BJ (cell line): ENCODE results near the gene ARSK. TPM values are rescaled to one million over a fixed set of nuclear protein-coding genes. Genes with fewer than 3 reads are reported as not detected.

Experiments used
- CTCF ChIA-PET: fragments of 350-600 bp; formaldehyde crosslinking; extraction: SDS; loops from one replicate; lab custom pipeline; 2021; ENCODE audit warnings: antibody characterized with exemption, inconsistent platforms; lab: Yijun Ruan, JAX
- POLR2A ChIA-PET: fragments of 300-600 bp; sonication (Branson Sonifier 250); formaldehyde crosslinking; extraction: SDS; loops from one replicate; lab custom pipeline; 2021; ENCODE audit warnings: antibody characterized with exemption; lab: Charles Lee
- DNase-seq: peaks from one replicate; pipeline ENCODE4 v3.0.0-alpha.2; 2011; ENCODE audit warnings: low read depth
- H3K27me3 ChIP-seq: 2 replicates; pipeline ENCODE4 v1.6.0; 2011; ENCODE audit warnings: low read length; ENCODE audit not compliant: control insufficient read depth, insufficient read depth
- H3K36me3 ChIP-seq: 2 replicates; pipeline ENCODE4 v1.5.1; 2011; ENCODE audit warnings: low read length; ENCODE audit not compliant: control insufficient read depth, insufficient read depth
- H3K4me3 ChIP-seq: 2 replicates; pipeline ENCODE4 v1.5.1; 2011; ENCODE audit warnings: low read depth, mild to moderate bottlenecking, control low read depth, low read length
- CTCF ChIP-seq: IDR thresholded peaks from 2 replicates; pipeline ENCODE4 v1.5.1; 2011; ENCODE audit warnings: low read depth, mild to moderate bottlenecking, control low read depth, inconsistent platforms, low read length, moderate library complexity; ENCODE audit not compliant: insufficient read depth
- polyA plus RNA-seq: library from polyadenylated mRNA; depleted of rRNA; stranded (reverse); fragments of >200 nt; gene quantifications from 2 replicates; pipeline ENCODE4 v1.2.3, GENCODE V29; 2011

Gene ARSK
- polyA plus RNA-seq, 1 experiment, result 8.0 TPM

DNA sequence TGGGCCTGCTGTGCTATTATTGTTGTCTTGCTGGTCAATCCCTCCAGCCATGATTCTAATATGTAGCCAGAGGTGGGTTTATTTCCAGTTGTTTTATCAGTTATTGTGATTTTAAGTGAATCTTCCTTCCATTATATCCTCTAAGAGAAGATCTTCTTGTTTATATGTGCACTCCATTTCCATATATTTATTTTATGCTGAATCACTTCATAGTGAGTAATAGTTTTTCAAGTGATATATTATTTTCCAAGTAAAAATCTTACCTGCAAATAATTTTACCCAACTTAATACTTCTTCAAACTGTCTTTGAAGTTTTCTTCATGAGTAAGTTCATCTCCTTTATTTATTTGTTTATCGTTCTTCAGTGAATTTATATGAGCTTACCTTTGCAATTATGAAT, 51.5 kb downstream of the ARSK start:
- Histone ChIP-seq H3K27me3 (no peaks in the 10 kb centered on the region), H3K36me3 (no peaks in the 10 kb centered on the region), H3K4me3 (no peak overlapping the region)
- ChIA-PET POLR2A (no interaction called here), CTCF (interaction anchor here (0.6 kb wide), 1 partner anchor 48 kb away, joined by 4 read pairs; no protein-coding TSS in a partner anchor)
- TF ChIP-seq CTCF, result no peak
- DNase-seq, result no peak

DNA sequence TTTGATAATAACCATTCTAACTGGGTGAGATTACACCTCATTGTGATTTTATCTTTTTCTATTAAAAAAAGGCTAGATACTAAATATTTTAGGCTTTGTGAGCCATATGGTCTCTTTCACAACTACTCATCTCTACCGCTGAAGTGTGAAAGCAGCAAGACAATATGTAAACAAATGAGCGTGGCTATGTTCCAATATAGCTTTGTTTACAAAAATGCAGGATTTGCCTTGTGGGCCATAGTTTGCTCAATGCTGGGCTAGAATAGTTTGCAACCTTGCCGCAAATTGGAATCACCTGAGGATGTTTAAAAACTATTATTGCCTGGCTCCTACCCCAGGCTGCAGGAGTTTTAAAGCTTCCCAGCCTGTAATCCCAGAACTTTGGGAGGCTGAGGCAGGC, 54.8 kb downstream of the ARSK start:
- H3K4me3 ChIP-seq, result no peak overlapping the region
- CTCF ChIA-PET, result interaction anchor here (0.9 kb wide), 1 partner anchor 11 kb away, joined by 3 read pairs; no protein-coding TSS in a partner anchor
- no peaks in the 10 kb centered on the region for H3K27me3 ChIP-seq
- POLR2A ChIA-PET, result no interaction called here
- H3K36me3 ChIP-seq, result no peaks in the 10 kb centered on the region
- no peak for TF ChIP-seq CTCF
- DNase-seq, result no peak

GRCh38 chr5:95610546-95610945, 55.6 kb downstream of the ARSK start:
- ChIA-PET CTCF (interaction anchor here (0.9 kb wide), 1 partner anchor 10 kb away, joined by 3 read pairs; no protein-coding TSS in a partner anchor), POLR2A (no interaction called here)
- H3K27me3 ChIP-seq, result no peaks in the 10 kb centered on the region
- no peaks in the 10 kb centered on the region for H3K36me3 ChIP-seq
- DNase-seq, result no peak
- no peak overlapping the region for H3K4me3 ChIP-seq
- TF ChIP-seq CTCF, result no peak

- no peaks in the 10 kb centered on the region for H3K36me3 ChIP-seq
- ChIA-PET POLR2A (no interaction called here), CTCF (no interaction called here)
- TF ChIP-seq CTCF, result no peak
- no peak overlapping the region for H3K4me3 ChIP-seq
- H3K27me3 ChIP-seq, result no peaks in the 10 kb centered on the region
- DNase-seq, result no peak
These were observed 56.5 kb downstream of the ARSK start for GRCh38 chr5:95611396-95611795.

GRCh38 chr5:95613514-95613913, 58.6 kb downstream of the ARSK start:
- TF ChIP-seq CTCF, result no peak
- DNase-seq, result no peak
- Histone ChIP-seq H3K4me3 (no peak overlapping the region), H3K36me3 (no peaks in the 10 kb centered on the region), H3K27me3 (no peaks in the 10 kb centered on the region)
- CTCF ChIA-PET, result no interaction called here
- POLR2A ChIA-PET, result no interaction called here
